Hematopoietic multipotent progenitor cell (in vitro differentiated cells): Measurements from ENCODE around the gene MCM3AP. TPM values are rescaled to one million over a fixed set of nuclear protein-coding genes. Genes with fewer than 3 reads are reported as not detected.

Source experiments
- DNase-seq, 3 donors: peaks; one replicate each; pipeline ENCODE4 v3.0.0-alpha.2; 2011 to 2015; ENCODE audit warnings: low read depth in 2 of 3, low spot score in 2 of 3
- total RNA-seq: library from RNA; depleted of rRNA; stranded (reverse); fragments of >200 nt; gene quantifications from one replicate; pipeline ENCODE4 v1.2.3, GENCODE V29; 2012

The MCM3AP gene
- total RNA-seq, 1 donor, result 83.2 TPM

DNA sequence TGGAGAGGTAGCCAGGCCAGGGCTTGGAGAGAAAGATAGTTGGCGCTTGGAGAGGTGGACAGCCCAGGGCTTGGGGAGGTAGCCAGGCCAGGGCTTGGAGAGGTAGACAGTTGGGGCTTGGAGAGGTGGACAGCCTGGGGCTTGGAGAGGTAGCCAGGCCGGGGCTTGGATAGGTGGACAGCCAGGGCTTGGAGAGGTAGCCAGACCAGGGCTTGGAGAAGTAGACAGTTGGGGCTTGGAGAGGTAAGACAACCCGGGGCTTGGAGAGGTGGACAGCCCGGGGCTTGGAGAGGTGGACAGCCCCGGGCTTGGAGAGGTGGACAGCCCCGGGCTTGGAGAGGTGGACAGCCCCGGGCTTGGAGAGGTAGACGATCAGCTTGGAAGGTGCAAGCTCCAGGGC lies 64.6 kb downstream of the MCM3AP start:
- no peak for DNase-seq

DNA sequence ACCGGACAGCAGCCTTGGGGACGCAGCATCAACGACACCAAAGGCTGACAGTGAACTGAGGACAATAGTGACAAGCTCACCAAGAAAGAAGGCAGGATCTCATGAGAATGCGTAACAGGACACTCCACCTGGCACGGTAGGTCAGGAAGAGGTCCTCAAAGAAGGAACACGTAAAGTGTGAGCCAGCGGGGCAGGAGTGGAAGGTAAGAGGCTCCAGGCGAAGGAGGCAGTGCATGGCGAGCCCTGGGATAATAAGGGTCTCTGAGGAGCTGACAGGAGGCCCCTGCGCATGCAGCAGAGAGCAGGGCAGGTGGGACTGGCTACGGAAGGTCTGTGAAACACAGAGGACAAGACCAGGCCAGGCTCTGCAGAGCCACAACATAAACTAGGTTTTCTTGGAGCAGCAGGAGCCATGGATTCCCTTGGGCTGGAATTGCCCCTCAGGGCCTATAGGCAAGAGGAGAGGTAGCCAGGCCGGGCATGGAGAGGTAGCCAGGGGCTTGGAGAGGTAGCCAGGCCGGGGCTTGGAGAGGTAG lies 65.1 kb downstream of the MCM3AP start:
- no peak for DNase-seq

DNA sequence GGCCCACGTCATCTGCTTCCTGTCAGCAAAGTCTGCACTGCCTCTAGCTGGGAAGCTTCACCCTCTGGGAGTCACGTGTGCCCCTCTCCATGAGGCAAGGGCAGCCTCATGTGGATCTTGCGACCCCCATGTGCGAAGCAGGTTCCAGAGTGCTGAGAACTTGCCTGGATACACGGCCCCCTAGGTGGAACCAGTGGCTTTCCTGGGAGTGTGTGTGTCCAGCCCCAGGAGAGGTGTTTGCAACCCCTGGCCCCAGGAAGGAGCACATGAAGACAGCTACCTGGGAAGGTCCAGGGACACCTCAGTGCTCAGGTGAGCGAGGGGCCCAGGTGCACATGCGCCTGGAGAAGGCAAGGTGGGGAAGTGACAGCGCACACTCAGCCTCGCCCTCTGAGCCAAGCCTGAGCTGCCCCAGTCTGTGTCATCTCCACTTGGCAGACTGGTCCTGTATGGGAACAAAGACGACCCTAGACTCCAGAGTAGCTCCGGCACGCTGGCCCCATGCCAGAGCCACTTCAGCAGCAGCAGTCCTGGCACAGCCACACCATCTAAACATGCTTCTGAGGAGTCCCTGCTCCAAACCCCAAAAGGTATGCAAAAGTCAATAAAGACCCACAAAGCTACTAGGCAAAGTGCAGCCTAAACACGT lies 65.7 kb downstream of the MCM3AP start:
- DNase-seq, result no peak

DNA sequence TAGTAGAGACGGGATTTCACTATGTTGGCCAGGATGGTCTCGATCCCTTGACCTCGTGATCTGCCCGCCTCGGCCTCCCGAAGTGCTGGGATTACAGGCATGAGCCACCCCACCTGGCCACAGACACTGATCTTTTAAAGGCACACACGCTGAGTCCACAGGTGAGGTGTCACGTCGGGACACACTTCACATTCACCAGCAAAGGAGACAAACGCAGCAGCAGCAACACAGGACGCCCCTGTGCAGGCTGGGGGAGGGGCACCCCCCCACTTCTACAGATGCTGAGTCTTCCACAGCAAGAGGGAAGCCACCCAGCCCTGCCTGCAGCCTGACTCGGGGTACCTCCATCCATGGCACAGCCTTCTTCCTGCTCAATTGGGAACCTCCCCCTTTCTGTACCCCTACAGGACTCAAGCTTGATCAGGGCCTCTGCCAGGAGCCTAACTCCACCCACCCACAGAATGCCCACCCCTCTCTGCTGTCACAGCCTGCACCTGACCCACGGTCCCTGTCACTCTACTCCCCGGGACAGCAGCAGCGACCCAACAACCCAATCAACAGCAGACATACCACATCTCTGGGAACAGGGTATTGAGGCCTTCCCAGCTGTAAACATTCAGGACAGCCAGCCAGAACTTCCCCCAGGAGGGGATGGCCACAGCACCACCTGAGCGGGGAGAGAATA lies 66.4 kb downstream of the MCM3AP start:
- no peak for DNase-seq

DNA sequence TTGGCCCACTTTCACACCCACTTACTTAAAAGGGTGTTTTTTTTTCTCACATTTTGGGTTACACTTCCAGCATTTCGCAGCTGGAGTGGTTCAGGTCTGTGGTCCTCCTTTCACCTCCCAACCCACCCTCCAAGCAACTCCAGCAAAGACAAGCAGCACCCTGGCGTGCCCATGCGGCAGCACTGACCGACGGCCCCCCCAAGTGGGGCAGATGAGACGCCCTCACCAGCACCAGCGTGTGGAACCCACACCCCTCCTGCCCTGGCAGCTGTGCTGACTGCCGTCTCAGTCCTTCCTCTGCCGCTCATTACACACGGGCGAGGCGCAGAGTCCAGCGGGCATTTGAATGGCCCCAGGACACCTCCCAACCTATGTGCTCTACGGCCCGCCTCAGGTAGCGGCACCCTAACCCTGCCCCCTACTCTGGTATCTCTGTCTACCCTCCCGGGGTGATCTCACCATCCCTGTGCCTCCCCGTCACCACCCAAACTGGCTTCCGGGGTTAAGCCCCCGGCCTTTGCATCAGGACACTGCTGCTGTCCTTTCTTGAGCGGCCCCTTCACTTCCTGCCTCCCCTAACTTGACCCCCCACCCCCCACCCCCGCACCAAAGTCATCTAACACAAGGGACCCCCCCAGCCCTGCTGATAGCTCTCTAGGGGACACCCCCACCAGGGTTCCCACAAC lies 67.8 kb downstream of the MCM3AP start:
- DNase-seq, result no peak

DNA sequence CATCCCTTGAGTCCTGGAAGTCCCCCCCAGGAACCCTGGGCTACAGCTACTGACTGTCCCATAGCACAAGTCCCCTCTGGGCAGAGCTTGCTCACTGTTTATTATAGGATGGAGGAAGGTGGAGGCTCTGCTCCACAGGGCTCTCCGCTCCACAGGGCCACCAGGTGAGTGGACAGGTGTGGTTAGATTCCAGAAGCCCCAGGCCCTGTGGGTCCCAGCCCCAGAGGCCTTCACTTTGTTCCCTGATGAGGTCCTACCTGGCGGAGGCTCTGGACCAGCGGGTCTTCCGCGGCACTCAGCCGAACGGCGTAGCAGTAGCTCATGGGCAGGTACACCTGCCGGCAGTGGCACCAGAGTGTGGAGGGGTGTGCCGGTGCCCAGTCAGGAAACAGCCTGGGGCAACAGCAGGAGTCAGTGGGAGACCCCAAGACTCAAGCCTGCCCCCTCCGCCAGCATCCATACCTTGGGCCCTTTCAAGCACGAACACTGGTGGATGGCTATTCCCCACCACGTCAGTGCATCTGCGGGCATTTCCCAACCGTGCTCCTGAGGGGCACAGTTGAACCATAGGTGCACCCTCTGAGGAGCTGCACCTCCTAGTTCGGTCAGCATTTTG lies 69.2 kb downstream of the MCM3AP start:
- DNase-seq, result no peak

DNA sequence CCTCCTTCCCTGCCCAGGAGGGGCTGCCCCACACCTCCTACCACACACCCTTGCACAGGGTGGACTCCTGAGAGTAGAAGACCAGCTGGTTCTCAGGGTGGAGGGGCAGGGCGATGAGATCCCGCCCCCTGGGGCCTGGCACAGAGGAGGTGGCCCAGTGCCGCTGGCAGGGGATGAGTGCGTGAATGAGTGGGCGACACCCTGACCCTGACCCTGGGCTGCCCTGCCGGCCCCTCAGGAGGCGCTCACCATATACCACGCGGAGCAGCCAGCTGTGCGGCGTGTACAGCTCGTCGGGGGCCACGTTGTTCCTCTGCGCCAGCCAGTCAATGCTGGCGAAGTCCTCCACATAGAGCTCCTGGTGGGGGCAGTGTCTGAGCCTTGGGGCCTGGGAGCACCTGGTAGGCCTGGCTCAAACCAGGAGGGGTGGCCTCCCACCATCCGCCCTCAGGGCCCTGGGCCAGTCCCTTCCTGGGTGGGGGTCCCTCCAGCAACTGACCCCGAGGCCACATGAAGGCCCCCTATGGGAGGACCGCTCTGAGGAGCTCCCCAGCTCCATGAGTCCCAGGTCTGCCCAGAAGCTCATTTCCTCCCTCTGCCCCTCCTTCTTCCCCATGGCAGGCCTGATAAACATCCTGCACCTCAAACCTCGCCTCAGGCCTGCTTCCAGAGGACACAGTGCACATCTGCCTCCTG lies 69.8 kb downstream of the MCM3AP start:
- DNase-seq, result no peak

DNA sequence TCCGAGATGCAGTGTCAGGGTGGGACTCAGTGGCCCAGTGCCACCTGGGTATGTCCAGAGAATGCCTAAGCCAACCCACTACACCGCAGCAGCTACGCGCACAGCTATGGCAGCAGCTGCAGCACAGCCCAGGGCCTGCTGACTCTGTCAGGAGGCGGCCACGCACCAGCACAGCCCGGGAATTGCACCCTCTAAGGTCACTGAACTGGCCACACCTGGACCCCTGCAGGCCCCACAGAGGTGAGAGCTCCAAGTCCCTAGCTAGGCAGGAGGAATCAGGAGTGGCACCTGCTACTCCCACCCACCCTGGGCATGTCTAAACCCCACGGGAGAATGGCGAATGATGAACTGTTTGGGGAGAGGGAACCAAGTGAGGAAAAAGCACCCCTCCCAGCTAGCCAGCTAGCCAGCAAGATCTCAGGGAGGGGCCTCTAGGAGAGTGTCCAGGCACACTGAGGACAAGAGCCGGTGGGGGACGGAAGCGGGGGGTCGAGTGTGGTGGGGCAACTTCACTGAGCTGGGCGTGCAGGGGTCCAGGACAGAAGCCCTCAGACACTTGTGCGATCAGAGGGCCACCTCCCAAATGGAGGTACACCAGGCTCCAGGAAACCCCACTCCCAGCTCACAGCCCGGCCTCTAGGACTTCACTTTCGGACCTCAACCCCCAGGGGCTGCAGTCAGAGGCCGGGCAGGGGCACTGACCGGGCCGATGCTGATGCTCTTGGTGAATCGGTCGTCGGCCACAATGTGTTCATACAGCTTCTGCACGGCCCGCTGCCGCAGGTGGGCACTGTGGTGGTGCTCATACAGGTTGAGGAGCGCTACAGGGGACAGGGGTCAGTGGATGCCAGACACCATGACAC lies 70.7 kb downstream of the MCM3AP start:
- no peak for DNase-seq

DNA sequence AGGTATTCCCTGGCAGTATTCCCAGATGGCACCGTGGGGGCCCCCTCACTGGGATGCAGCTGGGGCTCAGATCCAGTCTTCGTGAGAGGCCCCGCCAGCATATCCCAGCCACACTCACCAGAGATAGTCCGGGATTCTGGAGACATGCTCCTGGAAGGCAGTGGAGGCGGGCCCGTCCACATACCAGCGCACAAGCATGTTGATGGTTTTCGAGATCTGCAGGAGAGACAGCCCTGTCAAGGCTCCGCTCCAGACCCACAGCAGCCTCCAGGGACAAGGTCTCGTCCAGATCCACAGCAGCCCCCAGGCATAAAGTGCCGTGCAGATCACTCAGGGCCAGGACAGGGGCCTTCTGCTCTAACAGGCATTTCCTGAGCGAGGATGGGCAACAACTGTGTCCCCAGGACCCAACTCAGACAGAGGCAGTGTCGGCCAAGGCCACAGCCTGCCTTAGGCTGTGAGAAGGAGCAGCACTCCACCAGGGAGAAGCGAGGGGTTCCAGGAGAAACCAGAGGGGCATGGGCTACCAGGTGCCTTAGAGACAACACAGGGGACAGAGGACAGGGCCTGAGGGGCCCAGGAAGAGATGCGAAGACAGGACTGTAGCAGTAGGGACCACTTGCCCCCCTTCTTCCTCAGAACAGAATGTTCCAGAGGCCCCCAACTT lies 71.7 kb downstream of the MCM3AP start:
- no peak for DNase-seq

DNA sequence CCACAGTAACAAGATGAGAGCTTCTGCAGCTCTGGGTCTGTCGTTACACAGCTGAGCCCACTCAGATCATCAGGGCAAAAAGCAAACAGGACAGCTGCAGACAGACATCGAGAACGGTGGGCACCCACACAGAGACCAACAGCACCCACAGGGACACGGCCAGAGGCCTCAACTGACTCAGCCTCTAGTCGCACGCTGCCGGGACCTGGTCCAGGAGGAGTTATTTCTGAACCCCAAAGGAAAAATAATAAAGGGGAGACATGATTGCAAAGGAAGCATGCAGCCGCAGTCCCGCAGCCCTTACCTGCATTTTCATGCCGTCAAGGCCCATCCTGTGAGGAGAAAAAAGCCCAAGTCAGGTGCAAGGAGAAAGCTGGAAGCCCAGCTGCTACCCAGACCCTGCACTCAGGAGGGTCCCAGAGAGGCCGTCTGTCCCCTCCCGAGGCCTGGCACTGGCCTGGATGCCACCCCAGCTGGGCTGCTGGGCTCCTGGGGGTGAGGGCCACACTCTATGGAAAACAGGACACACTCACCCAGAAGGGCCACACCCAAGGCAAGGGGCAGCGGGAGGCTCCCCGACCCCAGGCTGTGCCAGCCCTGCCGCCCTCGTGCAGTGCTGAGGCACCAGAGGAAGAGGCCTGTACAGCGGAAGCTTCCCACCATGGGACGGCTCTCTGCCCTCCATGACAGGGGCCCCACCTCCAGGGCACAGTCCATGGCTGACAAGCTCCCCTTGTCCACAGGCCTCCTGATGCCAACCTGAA lies 72.5 kb downstream of the MCM3AP start:
- no peak for DNase-seq

DNA sequence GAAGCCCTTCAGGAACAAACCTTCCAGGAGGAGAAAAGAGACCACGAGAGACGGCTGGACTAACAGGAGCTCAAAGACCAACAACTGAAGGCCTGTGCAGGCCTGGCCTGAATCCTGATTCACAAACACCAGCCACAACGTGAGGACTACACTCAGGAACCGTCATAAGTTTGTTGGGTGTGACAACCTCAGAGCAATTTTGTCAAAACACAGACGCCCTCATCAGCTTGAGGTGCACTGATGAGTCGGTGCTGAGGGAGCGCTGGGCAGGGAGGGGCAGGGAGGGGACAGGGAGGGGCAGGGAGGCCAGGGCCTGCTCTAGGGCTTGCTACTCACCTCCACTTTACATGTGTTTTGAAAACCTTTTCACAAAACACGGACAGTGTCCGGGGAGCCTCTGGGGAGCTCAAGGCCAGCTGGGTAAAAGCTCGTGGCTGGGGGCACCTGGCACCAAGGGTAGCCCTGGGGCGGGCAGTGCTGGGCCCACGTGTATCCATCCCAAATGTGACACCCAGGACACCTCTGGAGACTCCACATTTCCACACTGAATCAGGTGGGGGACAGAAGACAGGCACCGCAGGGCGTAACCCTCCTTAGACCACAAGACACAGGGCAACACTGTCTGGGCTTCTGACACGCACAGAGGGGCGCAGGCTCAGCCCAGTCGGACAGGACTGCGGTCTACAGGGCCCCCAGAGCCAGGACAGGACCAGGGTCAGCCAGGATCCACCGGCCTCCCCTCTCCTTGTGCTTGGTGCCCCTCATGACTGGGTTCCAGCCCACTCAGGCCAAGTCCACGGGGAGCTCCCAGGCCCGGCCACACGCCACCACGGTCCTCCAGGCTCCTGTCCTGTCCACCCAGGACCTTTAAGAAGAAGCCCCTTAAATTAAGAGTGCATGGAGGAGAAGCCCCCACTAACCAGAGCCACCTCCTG lies 73.4 kb downstream of the MCM3AP start:
- DNase-seq, result no peak

DNA sequence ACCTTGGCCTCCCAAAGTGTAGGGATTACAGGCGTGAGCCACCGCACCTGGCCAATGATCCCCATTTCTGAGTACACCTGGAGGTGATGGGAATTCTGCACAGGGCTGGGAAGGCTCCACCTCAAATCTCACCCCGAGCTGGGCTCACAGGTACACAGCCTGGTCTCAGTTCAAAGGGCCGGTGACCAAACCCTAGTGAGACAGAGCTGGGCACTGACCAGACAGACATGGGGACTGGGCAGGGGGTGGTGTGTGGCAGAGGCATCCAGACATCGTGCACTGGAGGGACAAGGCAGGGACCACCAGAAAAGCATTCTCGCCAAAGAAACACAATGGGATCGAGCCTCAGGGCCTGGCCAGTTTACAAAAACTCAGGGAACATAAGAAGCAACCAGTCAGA lies 74.0 kb downstream of the MCM3AP start:
- no peak for DNase-seq

DNA sequence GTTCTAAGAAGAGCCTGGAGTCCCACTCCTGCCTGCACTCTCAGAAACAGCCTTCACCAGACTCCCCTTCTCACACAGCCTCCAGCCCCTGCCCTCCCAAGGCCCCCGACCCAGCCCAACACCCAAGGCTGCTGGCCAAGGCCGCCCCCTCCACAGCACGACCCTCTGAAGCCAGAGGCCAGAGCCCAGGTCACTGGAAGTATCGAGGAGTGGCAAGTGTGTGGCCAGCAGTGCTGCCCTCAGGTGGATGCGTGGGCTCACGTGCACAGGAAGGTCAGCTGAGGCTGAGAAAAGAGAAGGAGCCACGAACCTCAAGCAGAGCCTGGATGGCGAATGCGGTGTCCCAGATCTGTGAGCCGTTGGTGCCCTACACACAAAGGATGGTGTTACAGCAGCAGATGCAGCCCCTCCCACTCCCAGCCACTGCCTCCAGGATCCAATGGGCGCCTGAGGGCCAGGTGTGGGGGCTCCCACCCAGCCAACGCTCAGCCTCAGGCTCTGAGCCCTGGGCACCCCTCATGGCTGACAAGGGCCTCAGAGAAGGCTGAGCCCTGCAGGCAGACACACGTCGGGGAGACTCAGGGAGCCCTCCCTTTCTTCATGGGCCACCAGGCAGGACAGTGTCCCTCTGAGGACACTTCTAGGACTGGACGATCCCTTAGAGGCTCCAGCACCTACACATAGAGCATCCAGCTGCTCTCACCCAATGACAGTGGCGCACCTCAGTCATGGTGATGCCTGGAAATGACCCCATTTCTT lies 74.9 kb downstream of the MCM3AP start:
- DNase-seq, result no peak

DNA sequence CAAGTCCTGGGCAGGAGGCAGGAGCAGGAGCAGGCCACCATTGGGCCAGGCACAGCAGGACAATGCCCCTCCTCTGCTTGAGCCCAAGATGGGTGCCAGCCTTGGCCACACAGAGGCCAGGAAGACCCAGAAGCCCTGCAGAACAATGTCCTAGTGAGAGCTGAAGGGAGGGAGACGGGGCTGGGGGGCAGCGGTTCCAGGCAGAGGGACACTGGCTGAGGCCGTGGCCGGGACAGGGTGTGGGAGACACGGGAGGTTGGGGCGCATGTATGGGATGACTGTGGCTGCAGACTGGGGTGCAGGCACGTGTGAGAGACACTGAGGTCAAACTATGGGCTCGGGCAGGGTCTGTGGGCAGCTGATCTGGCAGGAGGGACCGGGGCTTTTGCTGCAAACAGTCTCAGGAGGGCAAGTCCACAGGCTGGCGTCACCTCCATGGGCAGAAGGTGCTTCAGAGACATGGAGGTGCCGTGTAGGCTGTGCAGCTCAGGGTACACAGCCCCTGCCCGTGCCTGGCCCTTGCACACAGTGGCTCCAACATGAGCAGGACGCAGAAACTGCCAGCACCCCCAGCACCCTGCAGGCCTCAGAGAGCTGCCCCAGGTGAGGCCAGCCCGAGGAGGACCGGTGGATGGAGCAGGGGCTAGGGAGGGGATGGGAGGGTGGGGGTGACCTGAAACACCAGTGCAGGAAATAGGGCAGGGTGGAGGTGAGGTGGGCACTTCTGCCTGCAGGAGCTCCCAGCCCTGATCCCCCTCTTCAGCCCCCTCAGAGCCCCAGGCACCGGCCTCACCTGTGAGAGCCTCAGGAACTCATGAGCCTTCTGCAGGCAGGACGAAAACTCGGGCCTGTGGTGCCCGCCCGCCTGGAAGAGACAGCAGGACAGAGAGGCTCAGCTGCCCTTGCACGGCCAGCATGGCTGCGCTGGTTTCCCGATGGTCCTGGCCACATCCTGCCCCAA lies 76.4 kb downstream of the MCM3AP start:
- no peak for DNase-seq

DNA sequence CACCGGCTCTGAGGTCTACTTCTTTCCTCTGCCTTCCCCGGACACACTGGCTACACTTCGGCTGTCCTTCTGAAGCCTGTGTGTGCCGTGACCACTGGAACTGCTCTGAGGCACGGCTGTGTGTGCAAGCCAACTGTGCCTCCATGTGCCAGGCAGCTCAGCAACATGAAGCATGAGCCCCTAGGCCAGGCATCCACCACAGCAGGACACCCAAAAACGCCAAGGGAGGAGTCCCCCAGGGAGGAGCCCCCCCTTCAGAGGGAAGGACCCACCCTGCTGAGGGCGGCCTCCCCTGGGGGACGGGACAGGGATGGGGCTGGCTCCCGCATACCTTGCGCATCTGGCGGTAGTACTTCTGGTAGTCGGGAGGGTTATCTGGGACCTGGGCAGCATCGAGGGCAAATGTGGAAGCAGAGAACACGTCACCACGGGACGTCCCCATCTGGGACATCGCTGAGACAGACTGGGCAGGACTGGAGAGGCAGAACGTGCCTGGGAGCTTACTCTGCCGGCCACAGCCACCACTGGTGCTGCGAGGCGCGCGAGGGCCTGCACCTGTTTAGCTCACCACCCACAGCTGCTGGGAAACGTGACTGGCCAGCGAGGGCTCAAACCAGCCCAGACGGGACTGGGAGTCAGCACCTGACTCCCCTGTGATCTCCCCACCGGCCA lies 77.4 kb downstream of the MCM3AP start:
- DNase-seq, result no peak
